ENCODE measurements around the gene DMBT1. TPM values are rescaled to one million over a fixed set of nuclear protein-coding genes. Genes with fewer than 3 reads are reported as not detected.

DMBT1 gene
- total RNA-seq, 2 donors from 2014 or later: 0.14 TPM; not detected in 1

DNA sequence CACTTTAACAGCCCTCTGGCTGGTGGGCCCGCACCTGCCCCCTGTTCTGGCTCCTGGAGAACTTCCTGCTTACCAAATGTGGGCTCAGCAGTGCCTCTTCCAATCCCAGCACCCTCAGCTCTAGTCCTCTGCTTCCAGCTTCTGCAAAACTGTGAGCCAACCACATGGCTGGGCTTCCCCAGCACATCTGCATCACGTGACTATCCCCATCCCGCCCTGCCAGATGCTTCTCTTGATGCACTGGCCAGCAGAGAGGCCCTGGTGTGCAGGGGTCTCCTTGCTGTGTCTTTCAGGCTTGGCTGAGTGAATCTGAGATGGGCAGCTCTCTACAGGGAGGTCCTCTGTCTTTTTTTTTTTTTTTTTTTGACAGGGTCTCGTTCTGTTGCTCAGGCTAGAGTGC is 43.8 kb upstream of the DMBT1 start:
- no peak for TF ChIP-seq CTCF (IDR thresholded peaks at IDR 0.05)
- H3K9me3 ChIP-seq: no peaks in the 10 kb centered on the region
- H3K27ac ChIP-seq: no peak overlapping the region
- DNase-seq (ENCODE audit: low spot score): no peak
- ATAC-seq (ENCODE audit: insufficient number of reproducible peaks, low FRiP score, low read depth): no peak
- H3K4me3 ChIP-seq: no peak overlapping the region
- H3K36me3 ChIP-seq: peaks cover 25% of the 10 kb centered on the region
- H3K27me3 ChIP-seq (replicated peaks; ENCODE audit: insufficient read depth): no peaks in the 10 kb centered on the region
- no peaks in the 10 kb centered on the region for H3K4me1 ChIP-seq (ENCODE audit: control insufficient read depth in 1 of 2, low read depth in 2 of 2)

- H3K9me3 ChIP-seq: no peaks in the 10 kb centered on the region
- H3K4me3 ChIP-seq: no peak overlapping the region
- ATAC-seq (ENCODE audit: insufficient number of reproducible peaks, low FRiP score, low read depth) (no peak), DNase-seq (ENCODE audit: low spot score) (no peak)
- no peaks in the 10 kb centered on the region for H3K4me1 ChIP-seq (ENCODE audit: control insufficient read depth in 1 of 2, low read depth in 2 of 2)
- no peaks in the 10 kb centered on the region for H3K27me3 ChIP-seq (replicated peaks; ENCODE audit: insufficient read depth)
- H3K27ac ChIP-seq: no peak overlapping the region
- peaks cover 19% of the 10 kb centered on the region for H3K36me3 ChIP-seq
- no peak for TF ChIP-seq CTCF (IDR thresholded peaks at IDR 0.05)
These were observed 41.4 kb upstream of the DMBT1 start for GRCh38 chr10:122519144-122519543.

- H3K4me1 ChIP-seq (ENCODE audit: control insufficient read depth in 1 of 2, low read depth in 2 of 2): no peaks in the 10 kb centered on the region
- TF ChIP-seq CTCF (IDR thresholded peaks at IDR 0.05): no peak
- H3K4me3 ChIP-seq: no peak overlapping the region
- no peaks in the 10 kb centered on the region for H3K9me3 ChIP-seq
- H3K27ac ChIP-seq: no peak overlapping the region
- DNase-seq (ENCODE audit: low spot score) (no peak), ATAC-seq (ENCODE audit: insufficient number of reproducible peaks, low FRiP score, low read depth) (no peak)
- H3K36me3 ChIP-seq: peaks cover 13% of the 10 kb centered on the region
- H3K27me3 ChIP-seq (replicated peaks; ENCODE audit: insufficient read depth): no peaks in the 10 kb centered on the region
These were observed 40.7 kb upstream of the DMBT1 start for GRCh38 chr10:122519873-122520272.

GRCh38 chr10:122521011-122521410 is 39.5 kb upstream of the DMBT1 start:
- no peaks in the 10 kb centered on the region for H3K27me3 ChIP-seq (replicated peaks; ENCODE audit: insufficient read depth)
- DNase-seq (ENCODE audit: low spot score) (no peak), ATAC-seq (ENCODE audit: insufficient number of reproducible peaks, low FRiP score, low read depth) (no peak)
- H3K9me3 ChIP-seq: no peaks in the 10 kb centered on the region
- H3K4me3 ChIP-seq: no peak overlapping the region
- no peak overlapping the region for H3K27ac ChIP-seq
- TF ChIP-seq CTCF (IDR thresholded peaks at IDR 0.05): no peak
- H3K36me3 ChIP-seq: peaks cover 10% of the 10 kb centered on the region
- no peaks in the 10 kb centered on the region for H3K4me1 ChIP-seq (ENCODE audit: control insufficient read depth in 1 of 2, low read depth in 2 of 2)

GRCh38 chr10:122524811-122525210 is 35.7 kb upstream of the DMBT1 start:
- ATAC-seq (ENCODE audit: insufficient number of reproducible peaks, low FRiP score, low read depth) (no peak), DNase-seq (ENCODE audit: low spot score) (no peak)
- Histone ChIP-seq H3K27me3 (replicated peaks; ENCODE audit: insufficient read depth) (no peaks in the 10 kb centered on the region), H3K9me3 (no peaks in the 10 kb centered on the region), H3K4me3 (no peak overlapping the region), H3K36me3 (no peaks in the 10 kb centered on the region), H3K4me1 (ENCODE audit: control insufficient read depth in 1 of 2, low read depth in 2 of 2) (no peaks in the 10 kb centered on the region), H3K27ac (no peak overlapping the region)
- TF ChIP-seq CTCF (IDR thresholded peaks at IDR 0.05): no peak
